ENCODE data around the gene AFF3.

DNA sequence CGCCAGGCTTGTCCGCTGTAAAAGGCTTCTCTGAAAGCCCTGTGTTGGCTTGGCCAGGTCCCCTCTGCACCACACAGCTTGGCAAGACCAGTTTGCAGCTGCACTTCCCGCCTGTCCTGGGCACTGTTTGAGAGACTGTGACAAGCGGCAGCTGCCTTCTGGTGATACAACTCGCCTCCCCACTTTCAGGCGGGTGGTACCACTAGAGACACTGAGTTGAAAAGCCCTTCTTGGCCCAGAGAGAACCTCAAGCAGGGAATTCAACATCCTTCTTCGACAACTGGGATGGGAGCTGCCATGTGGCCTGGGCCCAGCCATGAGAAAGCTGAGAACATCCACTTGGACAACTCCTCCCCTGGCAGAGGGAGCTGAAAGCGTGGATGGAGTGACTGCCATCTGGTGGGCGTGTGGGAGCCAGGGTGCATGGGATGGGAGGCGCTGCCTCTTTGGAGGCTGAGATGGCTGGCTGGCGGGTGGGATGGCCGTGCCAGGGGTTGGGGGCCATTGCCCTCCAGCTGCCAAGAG lies 527.1 kb downstream of the AFF3 start:
- TF ChIP-seq, protein P1, sequence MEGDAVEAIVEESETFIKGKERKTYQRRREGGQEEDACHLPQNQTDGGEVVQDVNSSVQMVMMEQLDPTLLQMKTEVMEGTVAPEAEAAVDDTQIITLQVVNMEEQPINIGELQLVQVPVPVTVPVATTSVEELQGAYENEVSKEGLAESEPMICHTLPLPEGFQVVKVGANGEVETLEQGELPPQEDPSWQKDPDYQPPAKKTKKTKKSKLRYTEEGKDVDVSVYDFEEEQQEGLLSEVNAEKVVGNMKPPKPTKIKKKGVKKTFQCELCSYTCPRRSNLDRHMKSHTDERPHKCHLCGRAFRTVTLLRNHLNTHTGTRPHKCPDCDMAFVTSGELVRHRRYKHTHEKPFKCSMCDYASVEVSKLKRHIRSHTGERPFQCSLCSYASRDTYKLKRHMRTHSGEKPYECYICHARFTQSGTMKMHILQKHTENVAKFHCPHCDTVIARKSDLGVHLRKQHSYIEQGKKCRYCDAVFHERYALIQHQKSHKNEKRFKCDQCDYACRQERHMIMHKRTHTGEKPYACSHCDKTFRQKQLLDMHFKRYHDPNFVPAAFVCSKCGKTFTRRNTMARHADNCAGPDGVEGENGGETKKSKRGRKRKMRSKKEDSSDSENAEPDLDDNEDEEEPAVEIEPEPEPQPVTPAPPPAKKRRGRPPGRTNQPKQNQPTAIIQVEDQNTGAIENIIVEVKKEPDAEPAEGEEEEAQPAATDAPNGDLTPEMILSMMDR (conservative IDR thresholded peaks at IDR 0.05 in 1 of 2, IDR thresholded peaks at IDR 0.05 in 1 of 2; ENCODE audit: extremely low read depth in 1 of 2, insufficient read depth in 1 of 2, low read depth in 1 of 2, low read length in 2 of 2), result peak; percentile 7 to 21
- TF ChIP-seq EZH2 (IDR thresholded peaks at IDR 0.05; ENCODE audit: borderline replicate concordance, low read length), result no peak

Data from mammary epithelial cell (primary cell).